OCI-LY7 (cell line): ENCODE measurements around the gene ZPBP.
"Not testable (repeated sequence)": the region's sequence is repeated elsewhere in the genome, so short reads cannot be mapped to it uniquely, and the experiment has no call there.

Source experiments
- EZH2phosphoT487 ChIP-seq: fragments of 200-600 bp; sonication (generic); IDR thresholded peaks from 2 replicates; pipeline ENCODE4 v1.6.1; 2018; ENCODE audit warnings: low read depth, borderline replicate concordance, mild to moderate bottlenecking, mixed run types, antibody characterized with exemption, low read length, moderate library complexity, mixed read lengths
- TF ChIP-seq, protein P1 (sequence below): fragments of 200-600 bp; sonication (generic); conservative IDR thresholded peaks from 2 replicates; pipeline ENCODE4 v1.5.1; 2014; ENCODE audit warnings: mild to moderate bottlenecking, antibody characterized with exemption, low read length, moderate library complexity, mixed read lengths

DNA sequence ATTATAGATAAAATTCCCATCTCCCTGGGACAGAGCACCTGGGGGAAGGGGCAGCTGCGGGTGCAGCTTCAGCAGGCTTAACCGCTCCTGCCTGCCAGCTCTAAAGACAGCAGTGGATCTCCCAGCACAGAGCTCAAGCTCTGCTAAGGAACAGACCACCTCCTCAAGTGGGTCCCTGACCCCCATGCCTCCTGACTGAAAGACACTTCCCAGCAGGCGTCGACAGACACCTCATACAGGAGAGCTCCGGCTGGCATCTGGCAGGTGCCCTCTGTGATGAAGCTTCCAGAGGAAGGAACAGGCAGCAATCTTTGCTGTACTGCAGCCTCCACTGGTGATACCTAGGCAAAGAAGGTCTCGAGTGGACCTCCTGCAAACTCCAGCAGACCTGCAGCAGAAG is 51.9 kb downstream of the ZPBP start:
- TF ChIP-seq, protein P1, sequence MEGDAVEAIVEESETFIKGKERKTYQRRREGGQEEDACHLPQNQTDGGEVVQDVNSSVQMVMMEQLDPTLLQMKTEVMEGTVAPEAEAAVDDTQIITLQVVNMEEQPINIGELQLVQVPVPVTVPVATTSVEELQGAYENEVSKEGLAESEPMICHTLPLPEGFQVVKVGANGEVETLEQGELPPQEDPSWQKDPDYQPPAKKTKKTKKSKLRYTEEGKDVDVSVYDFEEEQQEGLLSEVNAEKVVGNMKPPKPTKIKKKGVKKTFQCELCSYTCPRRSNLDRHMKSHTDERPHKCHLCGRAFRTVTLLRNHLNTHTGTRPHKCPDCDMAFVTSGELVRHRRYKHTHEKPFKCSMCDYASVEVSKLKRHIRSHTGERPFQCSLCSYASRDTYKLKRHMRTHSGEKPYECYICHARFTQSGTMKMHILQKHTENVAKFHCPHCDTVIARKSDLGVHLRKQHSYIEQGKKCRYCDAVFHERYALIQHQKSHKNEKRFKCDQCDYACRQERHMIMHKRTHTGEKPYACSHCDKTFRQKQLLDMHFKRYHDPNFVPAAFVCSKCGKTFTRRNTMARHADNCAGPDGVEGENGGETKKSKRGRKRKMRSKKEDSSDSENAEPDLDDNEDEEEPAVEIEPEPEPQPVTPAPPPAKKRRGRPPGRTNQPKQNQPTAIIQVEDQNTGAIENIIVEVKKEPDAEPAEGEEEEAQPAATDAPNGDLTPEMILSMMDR, result not testable (repeated sequence)
- not testable (repeated sequence) for TF ChIP-seq EZH2phosphoT487
